COLO829 (cell line): ENCODE measurements around the gene SOS2.
A peak's percentile ranks its signal among the peaks of the same experiment; 100 is the strongest.
"Not testable (repeated sequence)": the region's sequence is repeated elsewhere in the genome, so short reads cannot be mapped to it uniquely, and the experiment has no call there.

Source experiments
- DNase-seq: peaks from one replicate; pipeline ENCODE4 v3.0.0; 2012; ENCODE audit warnings: low spot score

SOS2 gene

GRCh38 chr14:50225974-50226297 is 5.4 kb downstream of the SOS2 start:
- DNase-seq: no peak

DNA sequence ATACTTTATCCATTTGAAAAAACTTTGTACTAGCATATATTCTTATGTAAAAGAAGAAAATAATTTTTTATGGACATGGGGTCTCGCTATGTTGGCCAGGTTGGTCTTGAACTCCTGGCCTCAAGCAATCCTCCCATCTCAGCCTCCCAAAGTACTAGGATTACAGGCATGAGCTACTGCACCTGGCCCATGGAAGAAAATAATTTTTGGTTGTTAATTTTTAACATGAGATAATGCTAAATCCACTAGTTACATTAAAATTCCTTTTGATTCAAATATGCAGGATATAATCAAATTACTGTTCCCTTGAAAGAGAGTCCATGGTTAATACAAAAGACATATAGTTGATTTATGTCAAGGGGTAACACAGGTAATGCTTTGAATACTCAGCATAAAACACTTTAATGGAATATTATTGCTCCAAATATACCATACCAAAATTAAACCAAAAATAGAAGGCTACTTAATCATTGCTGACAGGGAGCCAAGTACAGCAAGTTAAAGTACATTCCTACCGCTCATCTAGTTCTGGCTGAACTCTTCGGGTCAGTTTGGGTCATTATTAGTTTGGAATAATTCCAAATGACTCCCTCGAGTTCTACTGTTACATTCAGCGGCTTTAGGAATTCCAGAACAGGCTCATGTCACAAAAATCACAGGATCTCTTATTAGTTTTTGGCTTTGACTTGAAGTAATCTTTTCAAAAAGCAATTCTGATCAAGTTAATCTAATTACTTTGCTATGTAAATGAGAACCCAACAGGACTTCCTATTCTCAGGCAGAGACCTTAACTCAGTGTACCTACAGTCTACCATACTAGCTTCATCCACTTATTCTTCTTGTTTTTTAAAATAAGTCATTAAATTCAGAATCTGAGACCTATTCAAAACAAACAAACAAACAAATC is 6.1 kb downstream of the SOS2 start:
- DNase-seq: peak; percentile 19

DNA sequence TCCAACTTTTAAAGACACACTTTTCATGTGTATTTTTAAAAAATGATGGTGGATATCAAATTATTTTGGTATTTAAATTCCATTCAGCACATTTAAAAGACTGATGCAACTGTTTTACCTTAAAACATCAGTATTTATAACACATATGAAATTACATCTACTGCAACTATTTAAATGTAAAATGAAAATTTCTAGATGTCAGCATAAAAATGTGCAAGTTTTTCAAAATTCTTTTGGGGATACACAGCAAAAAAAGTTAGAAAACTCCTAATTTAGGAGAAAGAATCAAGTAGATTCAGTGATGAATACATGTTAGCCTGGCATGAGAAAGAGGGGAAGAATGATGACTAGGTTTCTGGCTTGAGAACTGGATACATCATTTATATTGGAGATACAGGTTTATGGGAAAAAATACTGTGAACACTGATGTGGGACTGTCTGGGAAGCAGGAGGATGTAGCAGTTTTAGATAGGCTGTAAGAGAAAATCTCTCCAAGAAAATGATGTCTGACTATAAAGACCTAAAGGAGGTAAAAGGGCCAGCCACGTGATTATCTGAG is 9.2 kb downstream of the SOS2 start:
- DNase-seq: no peak

DNA sequence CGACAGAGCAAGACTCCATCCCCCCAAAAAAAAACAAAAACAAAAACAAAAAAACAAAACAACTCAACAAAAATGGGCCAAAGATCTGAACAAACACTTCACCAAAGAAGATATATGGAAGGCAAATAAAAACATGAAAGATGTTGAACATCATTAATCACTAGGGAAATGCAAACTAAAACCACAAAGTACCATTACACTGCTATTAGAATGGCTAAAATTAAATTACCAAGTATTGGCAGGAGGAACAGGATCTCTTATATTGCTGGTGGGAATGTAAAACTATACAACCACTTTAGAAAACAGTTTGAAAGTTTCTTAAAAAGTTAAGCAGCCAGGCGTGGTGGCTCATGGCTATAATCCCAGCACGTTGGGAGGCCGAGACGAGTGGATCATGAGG is 12.9 kb downstream of the SOS2 start:
- DNase-seq: no peak

- no peak for DNase-seq
These were observed 16.0 kb downstream of the SOS2 start for GRCh38 chr14:50215416-50215815.

DNA sequence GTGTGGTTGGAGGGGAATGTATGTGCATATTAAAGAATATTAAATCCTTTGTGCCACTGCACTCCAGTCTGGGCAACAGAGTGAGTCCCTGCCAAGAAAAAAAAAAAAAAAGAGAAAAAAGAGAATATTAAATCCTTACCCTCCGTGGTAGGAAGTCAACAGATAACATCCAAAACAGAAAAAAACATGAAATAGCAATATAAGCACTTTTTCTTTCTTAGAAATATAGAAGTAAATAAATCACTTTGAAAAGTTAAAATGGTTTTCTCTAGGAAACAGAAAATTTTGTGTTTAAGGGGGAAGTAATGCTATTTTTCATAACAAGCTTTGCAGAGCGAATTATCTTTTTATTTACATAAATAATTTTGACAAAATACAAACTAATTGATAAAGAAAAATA is 17.6 kb downstream of the SOS2 start:
- DNase-seq: no peak

DNA sequence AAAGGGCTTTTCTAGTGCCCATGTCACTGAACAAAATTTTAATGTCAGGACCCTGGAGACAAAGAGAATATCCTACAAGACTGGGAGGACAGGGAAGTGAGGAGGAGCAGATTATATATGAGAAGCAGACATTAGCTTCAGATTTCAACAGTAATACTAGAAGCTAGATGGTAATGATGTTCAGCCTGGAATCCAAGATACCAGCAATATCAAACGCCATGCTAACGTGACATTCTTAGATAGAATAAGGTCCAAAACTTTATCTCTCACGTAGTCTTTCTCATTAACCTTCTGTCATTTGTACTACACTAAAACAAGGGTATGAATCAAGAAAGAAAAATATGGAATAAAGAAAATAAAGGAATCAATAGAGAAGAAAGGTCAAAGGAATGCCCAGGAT is 18.7 kb downstream of the SOS2 start:
- DNase-seq: no peak

GRCh38 chr14:50210074-50210473 is 21.3 kb downstream of the SOS2 start:
- DNase-seq: no peak

DNA sequence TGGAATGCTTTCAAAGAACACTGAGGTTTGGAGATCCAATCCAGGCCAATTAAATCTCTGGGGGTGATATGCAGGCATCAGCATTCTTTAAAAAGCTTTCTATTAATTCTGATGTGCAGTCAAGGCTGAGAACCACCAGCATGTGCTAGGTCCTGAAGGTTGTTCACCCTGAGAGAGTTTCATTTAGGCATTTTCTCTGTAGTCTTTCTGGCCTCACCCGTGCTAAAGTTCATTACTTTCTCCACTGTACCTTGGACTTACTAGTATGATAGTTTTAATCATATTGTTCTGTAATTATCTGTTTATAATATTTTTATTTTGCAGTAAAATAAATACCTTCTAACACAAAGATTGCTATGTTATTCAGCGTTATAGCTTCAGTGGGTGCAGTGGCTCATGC is 32.9 kb downstream of the SOS2 start:
- DNase-seq: no peak

GRCh38 chr14:50191499-50191898 is 39.9 kb downstream of the SOS2 start:
- DNase-seq: no peak

GRCh38 chr14:50186107-50186506 is 45.3 kb downstream of the SOS2 start:
- no peak for DNase-seq

GRCh38 chr14:50173891-50174290 is 57.5 kb downstream of the SOS2 start:
- DNase-seq: no peak

DNA sequence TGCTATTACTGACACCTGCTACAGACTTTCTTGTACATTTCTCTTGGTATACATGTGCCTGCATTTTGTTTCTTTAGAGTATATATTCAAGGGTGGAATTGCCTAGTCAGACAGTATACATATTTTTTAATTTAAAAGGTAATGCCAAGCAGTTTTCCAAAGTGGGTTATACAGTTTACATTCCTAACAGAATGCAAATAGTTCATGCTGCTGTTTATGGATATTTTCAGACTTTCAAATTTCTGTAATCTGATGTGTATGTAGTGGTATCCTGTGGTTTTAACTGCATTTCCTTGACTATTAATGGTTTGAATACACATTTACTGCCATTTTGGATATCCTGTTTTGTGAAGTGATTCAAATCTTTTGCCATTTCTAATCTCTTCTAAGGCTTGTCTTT is 59.5 kb downstream of the SOS2 start:
- DNase-seq: no peak

DNA sequence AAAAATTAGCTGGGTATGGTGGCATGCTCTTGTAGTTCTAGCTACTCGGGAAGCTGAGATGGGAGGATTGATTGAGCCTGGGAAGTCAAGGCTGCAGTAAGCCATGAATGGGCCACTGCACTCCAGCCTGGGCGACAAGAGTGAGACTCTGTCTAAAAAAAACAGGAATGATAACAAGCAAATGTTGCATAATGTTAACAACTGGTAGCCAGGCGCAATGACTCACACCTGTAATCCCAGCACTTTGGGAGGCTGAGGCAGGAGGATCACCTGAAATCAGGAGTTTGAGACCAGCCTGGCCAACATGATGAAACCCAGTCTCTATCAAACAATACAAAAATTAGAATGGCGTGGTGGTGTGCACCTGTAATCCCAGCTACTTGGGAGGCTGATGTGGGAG is 64.0 kb downstream of the SOS2 start:
- DNase-seq: not testable (repeated sequence)

GRCh38 chr14:50156111-50156510 is 75.3 kb downstream of the SOS2 start:
- DNase-seq: no peak

DNA sequence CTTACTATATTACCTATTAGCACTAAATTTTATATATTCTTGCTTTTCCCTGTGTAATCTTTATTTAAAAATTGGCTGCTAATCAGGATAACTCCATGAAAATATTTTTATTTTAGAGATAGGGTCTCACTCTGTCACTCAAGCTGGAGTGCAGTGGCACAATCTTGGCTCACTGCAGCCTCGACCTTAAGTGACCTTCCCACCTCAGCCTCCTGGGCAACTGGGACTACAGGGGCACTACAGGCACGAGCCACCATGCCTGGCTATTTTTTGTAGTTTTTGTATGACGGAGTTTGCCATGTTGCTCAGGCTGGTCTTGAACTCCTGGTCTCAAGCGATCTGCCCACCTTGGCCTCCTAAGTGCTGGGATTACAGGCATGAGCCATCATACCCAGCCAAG is 82.6 kb downstream of the SOS2 start:
- DNase-seq: no peak

GRCh38 chr14:50139192-50139591 is 92.2 kb downstream of the SOS2 start:
- DNase-seq: no peak

- no peak for DNase-seq
These were observed 103.6 kb downstream of the SOS2 start for GRCh38 chr14:50127802-50128201.

DNA sequence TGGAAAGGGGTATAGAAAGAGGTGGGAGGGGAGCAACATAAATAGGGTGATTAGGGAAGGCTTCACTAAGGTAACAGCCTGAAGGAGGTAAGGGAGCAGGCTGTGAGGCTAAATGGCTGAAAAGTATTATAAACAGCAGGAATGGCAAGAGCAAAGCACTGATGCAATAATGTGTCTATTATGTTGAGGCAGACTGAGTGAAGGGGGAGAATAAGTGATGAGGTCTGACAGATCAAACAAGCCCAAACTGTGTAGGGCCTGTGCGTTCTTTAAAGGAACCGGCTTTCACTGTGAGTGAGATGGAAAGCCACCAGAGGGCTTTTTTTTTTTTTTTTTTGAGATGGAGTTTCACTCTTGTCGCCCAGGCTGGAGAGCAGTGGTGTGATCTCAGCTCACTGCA is 108.3 kb downstream of the SOS2 start:
- DNase-seq: no peak

- DNase-seq: no peak
These were observed 109.1 kb downstream of the SOS2 start for GRCh38 chr14:50122291-50122690.

DNA sequence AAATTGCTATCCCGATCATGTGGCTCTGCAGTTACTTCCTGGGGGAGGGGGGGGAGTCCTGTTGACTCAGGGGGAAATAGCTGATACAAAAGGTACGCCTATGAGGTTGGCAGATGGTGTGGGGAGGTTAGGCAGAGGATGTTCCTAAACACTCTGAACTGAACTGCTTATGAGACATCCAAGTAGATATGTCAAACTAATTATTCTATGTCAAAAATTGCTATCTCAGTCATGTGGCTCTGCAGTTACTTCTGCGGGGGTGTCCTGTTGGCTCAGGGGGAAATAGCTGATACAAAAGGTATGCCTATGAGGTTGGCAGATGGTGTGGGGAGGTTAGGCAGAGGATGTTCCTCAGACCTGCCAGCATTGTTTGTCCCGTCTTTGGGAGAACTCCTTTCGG is 109.9 kb downstream of the SOS2 start:
- no peak for DNase-seq

- no peak for DNase-seq
These were observed 113.9 kb downstream of the SOS2 start for GRCh38 chr14:50117456-50117855.

DNA sequence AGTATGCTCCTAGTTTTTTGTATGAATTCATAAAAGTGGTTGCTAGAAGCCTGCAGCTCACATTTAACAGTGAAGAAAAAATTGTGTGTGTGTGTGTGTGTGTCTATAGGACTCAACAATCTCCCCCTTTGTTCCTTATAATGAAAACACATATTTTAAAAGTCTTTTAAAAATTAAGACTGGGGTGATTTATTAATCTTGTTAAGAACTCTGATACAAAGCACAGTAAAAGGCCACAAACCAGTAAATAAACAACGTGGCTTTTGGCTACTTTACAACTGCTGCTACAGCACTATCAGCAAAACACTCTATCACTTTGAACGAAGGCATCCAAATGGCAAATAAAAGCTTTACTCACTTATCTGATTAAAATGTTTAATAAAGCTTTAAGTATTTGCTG is 114.4 kb downstream of the SOS2 start:
- DNase-seq: no peak
